G401 (cell line): Measurements from ENCODE around the gene TBC1D23. TPM values are rescaled to one million over a fixed set of nuclear protein-coding genes. Genes with fewer than 3 reads are reported as not detected.
"Not testable (repeated sequence)": the region's sequence is repeated elsewhere in the genome, so short reads cannot be mapped to it uniquely, and the experiment has no call there.

Experiments used
- DNase-seq: peaks from one replicate; pipeline ENCODE4 v3.0.0-alpha.2; 2015; ENCODE audit warnings: low spot score
- in situ Hi-C: cut with HindIII; loops from 2 replicates; pipeline ENCODE4 v1.10.0; 2016; ENCODE audit warnings: low sequenced_read_pairs, mixed read lengths
- total RNA-seq: library from RNA; depleted of rRNA; stranded (reverse); fragments of >200 nt; shearing (Covaris generic); gene quantifications from 2 replicates; pipeline ENCODE4 v1.2.3, GENCODE V29; 2014

Gene TBC1D23
- total RNA-seq, 1 experiment from 2014 or later: 28.4 TPM

DNA sequence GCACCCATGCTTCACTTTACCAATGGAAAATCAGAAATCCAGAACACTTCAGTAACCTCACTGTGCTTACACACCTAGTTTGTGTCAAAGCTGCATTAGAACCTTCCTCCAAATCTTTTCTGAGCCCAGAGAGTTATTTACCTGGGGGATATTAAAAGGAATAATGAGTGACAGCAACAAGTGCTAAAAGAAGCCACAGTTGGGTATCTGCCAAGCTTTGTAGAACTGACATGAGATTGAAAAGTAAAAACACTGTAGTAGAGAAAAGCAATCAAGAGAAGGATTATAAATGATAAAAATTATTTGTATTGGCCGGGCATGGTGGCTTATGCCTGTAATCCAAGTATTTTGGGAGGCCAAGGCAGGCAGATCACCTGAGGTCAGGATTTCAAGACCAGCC, 8.8 kb upstream of the TBC1D23 start:
- in situ Hi-C loops: no loop called here
- DNase-seq: no peak

DNA sequence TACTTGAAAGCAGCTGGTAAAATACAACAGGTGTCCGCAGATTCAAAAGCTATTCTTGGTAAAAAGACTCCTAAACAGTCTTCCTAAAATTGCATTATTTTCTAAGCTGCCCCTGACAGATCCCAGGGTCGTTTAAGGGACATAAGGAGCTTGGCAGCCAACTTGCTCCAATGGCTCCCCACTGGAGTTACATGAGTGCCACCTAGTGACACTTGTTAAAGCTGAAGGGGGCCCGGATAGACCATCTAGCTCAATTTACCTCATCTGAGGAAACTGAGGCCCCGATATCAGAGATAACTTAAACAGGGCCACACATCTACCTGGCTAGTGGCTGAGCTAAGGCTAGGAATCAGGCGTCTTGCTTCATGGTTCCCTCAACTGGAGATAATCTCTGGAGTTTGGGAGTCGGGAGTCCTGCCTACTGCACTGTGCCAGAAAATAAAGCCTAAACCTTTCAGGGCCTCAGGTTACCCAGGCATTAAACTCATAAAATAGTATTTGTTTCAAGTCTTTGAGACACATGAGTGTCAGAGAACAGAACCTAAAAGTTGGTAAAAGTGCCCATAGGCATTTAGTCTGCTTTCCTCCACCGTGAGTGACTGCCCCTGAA, 6.5 kb upstream of the TBC1D23 start:
- in situ Hi-C loops: no loop called here
- DNase-seq: peak; percentile 45

DNA sequence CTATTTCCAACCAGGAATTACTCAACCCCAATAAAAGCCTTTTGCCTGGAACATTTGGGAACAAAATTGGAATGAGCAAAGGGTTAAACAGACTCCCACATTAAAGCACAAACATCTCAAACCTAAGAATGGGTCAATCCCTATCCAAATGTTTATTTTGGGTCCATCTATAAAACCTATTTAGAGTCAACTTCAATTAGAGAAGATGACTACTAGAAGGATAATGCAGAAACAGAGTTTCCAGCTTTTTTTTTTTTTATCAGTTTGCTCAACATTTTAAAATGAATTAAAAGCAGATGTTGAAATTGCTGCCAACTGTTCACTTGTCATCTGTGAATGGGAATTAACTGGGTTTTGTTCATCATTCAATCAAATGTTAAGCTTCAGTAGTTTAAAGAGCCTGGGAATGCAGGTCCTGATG, 4.1 kb upstream of the TBC1D23 start:
- no peak for DNase-seq
- in situ Hi-C loops: no loop called here

DNA sequence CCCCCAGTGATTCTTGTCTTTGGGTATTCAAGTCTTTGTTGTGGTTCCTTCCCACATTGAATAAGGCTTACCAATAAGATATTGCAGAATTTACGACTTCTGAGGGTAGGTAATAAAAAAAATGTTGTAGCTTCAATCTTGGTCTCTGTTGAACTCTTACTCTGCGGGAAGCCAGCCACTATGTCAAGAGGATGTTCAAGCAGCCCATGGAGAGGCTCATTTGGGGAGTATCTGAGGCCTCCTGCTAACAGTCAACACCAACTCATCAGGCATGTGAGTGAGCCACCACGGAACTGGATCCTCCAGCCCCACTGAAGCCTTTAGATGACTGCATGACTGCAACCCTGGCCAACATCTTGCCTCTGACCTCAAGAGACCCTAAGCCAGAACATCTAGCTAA, 3.2 kb upstream of the TBC1D23 start:
- in situ Hi-C loops: no loop called here
- no peak for DNase-seq

DNA sequence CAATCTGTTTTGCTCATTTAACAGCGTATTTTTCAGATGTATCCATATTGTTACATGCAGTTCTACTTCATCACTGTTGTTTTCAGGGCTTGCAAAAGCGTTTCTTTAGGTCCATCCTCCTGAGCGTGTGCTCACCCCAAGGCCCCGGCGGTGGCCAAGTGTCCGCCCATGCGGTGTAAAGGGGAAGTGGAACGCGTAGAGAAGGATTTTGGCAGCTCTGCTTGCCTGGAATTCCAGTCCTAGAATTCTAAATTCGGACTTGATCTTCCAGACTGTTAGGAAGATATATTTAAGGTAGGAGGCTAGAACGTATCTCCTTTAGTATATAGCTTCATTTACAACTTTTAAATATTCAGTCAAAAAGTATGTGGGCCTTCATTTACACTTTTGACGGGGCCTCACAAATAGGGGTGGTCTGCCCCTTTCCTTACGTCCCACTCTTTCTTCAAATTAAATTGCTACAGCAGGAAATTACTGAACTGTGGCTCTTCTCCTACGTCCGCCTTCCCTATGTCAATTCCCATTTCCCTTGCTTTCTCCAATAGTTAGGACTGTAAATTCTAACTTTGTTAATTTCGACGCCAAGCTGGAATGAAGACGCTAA, 609 bp upstream of the TBC1D23 start:
- in situ Hi-C loops: no loop called here
- DNase-seq: peak; percentile 67

DNA sequence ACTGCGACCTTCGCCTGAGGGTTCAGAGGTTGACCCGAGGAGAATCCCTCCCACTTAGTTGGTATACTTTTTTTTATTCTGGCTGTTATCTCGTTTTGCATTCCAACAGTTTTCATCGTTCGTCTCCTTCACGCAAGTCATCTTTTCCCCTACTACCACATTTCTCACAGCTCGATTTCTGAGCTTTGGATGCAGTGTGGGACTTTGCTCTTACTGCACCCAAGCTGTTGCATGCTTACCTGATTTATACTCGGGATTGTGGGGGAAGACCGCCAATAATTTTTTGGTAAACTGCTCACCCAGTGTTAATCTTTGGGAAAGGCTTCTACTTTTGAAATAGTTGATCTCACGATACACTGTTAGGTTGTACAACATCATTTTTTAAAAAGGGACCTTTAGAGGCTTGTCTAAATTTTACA, 702 bp downstream of the TBC1D23 start:
- no peak for DNase-seq
- in situ Hi-C loops: no loop called here

DNA sequence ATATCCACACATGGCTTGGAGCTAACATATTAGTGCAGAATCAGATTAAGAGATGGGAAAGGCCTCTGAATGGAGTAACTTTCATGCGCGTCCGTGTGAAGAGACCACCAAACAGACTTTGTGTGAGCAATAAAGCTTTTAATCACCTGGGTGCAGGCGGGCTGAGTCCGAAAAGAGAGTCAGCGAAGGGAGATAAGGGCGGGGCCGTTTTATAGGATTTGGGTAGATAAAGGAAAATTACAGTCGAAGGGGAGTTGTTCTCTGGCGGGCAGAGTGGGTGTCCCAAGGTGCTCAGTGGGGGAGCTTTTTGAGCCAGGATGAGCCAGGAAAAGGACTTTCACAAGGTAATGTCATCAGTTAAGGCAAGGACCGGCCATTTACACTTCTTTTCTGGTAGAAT, 2.1 kb downstream of the TBC1D23 start:
- DNase-seq, in situ Hi-C loops: not testable (repeated sequence)

DNA sequence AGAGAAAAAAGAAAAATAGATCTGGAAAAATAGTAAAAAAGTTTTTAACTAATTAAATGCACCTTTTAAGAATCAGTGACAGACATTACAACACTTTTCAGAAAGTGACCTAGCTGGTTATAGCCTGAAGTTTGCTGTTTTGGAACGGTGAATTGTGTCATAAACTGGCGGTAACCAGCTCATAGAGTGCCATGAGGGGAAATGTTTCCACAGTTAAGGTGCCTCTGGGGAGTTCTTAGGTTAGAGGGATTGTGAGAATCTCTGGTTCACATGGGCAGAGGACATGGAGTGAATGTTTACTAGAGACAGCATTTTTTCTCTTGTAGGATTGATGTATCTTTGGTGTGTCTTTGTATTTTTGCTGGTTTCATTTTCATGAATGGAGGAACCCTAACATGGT, 2.8 kb downstream of the TBC1D23 start:
- in situ Hi-C loops: no loop called here

DNA sequence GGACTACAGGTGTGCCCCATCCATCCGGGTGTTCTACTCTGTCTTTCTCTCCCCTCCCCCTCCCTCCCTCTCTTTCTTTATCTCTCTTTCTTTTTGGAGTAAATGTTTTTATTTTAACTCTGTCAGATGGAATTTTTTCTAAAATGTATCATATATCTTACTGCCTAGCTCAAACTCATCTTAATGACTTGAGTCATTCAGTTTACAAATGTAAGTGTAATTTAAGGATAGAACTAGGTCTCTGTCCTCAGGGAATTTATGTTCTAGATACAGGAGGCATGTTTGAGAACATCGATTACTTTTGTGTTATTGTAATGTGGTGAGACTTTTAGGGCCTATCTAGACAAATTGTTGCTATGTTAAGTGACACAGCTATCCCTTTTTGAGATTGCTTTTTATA, 3.5 kb downstream of the TBC1D23 start:
- in situ Hi-C loops: no loop called here
- no peak for DNase-seq

More for the DNA sequence above, 2.8 kb downstream of the TBC1D23 start:
- DNase-seq: no peak

DNA sequence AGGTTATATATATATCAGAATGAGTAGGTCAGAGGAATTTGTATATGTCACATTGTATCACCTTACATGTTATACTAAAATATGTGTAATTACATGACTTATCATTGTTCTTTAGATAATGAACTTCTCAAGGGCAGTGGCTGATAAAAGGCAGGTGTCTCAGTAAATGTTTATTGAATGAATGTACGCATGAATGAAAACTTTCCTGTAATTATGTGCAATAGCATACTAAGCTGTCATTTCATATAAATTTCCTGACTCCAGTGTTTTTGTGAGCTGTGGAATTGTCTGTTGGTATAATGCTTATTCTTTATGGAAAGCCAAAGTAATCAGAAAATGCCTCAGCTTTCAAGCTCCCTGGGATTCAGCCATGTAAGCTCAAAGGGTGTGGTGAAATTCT, 4.2 kb downstream of the TBC1D23 start:
- in situ Hi-C loops: no loop called here
- no peak for DNase-seq

DNA sequence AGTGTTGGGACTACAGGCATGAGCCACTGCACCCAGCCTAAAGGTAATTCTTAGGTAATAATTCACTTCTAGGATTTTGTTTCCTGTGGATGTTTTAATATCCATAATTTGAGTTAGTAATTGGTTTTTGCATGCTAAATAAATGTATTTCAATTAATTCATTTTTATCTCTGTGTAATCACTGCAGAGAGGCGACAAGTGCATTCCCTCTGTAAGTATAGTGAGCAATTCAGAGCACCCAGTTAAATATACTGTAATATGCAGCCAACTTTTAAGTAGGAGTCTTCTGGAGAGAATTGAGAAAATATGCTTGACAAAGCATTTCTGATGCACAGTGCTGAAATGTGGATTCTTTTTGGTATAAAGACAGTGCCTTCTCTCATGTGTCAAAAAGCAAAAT, 5.7 kb downstream of the TBC1D23 start:
- no peak for DNase-seq
- in situ Hi-C loops: no loop called here

DNA sequence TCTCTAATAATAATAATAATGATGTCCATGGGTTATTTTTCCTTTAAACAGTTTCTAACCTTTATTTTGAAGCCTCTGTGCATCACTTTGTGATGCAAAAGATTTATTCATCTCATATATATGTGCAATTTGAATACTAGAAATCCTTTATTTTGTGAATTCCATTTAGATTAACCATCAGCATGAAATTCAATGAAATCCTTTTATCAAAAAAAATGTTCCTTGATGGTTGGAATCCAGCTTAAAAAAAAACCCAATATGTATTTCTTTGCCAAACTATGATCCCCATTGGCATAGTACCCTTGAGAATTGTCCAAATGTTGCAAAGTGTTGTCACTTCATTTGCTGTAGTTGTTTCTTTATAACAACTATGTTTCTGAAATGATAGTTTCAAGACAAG, 7.4 kb downstream of the TBC1D23 start:
- in situ Hi-C loops: no loop called here
- no peak for DNase-seq

DNA sequence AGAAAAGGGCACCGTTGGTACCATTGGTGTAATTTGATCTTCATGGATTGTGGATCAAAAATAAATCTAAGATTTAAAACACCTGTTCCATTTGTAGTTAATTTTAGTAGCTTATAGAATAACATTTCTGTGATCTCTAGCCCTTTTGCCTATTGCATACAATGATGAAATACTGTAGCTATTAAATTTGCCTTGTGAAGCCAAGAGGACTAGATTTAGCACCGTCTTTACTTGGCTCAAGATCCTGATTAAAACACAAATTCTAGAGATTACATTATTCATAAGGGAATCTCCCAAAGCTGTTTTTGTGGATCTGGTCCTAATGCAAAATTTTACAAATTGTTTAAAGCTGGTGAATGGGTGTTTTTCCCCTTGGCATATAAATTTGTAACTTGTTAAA, 8.2 kb downstream of the TBC1D23 start:
- in situ Hi-C loops: no loop called here

DNA sequence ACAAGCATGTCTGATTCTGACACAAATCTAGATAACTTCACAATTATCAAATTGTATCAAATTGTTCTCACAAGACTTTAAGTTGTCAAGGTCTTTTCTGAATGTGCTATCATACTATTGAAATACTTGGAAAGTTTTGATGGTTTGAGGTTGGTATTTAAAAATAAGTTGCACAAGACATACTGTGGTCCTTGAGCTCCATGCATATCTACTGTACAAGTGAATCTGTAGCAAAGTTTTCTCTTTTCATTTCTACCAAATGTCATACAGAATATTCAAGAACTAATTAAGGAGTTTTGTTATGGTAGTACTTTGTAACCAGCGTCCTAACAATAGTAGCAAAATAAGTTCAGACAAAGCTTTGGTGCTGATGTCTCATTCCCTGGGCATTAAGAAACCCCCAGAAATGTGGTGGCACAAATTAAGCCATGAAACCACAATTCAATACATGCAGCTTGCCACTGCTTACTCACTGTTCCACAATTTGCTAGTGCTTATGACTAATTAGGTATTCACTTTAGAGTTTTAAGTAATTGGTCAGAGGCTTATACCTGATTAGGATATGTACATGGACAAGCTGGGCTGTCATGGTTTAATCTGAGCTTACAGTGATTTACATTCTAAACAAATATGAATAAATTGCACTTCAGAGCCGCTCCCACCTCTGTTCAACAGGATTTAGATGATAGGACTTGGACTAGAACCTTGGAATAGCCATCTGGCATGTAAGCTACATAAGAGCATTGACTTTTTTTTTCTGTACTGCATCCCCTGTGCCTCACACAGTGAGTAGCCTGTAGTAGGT, 8.8 kb downstream of the TBC1D23 start:
- in situ Hi-C loops: no loop called here
- no peak for DNase-seq

More for the DNA sequence above, 8.2 kb downstream of the TBC1D23 start:
- DNase-seq: no peak

DNA sequence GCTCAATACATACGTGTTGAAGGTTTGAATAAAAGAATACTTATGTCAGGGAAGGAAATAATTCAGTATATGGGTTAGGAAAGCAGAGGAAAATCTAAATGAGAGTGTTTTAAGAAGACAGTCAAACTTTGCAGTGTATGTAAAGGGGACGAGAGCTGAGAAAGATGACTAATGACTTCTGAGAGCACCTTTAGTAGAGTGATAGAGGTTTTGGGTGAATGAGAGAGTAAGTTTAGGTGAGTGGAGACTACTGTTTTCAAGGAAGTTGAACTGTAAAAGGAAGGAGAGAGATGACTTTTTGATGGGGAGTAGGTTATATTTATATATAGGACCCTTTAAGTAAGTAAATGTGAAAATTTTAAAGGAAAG, 9.4 kb downstream of the TBC1D23 start:
- in situ Hi-C loops: no loop called here

DNA sequence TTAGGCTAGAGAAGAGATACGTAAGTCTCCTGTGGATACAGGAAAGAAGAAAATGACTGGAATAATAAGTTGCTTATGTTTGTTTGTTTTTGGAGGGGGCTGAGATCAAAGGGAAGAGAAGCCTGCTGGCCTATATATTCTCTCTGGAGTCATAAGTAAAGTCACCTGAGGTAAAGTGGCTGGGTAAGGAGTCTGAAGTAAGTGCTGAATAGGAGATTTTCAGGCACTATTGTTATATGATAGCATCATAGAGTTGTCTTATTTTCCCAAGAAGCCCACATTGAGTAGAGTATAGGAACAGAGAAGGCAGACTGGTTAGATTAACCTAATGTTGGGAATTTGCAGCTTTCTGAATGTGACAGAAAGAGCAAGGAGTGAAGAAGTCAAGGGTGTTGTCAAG, 10.7 kb downstream of the TBC1D23 start:
- DNase-seq: no peak
- in situ Hi-C loops: no loop called here

More for the DNA sequence above, 9.4 kb downstream of the TBC1D23 start:
- DNase-seq: no peak

DNA sequence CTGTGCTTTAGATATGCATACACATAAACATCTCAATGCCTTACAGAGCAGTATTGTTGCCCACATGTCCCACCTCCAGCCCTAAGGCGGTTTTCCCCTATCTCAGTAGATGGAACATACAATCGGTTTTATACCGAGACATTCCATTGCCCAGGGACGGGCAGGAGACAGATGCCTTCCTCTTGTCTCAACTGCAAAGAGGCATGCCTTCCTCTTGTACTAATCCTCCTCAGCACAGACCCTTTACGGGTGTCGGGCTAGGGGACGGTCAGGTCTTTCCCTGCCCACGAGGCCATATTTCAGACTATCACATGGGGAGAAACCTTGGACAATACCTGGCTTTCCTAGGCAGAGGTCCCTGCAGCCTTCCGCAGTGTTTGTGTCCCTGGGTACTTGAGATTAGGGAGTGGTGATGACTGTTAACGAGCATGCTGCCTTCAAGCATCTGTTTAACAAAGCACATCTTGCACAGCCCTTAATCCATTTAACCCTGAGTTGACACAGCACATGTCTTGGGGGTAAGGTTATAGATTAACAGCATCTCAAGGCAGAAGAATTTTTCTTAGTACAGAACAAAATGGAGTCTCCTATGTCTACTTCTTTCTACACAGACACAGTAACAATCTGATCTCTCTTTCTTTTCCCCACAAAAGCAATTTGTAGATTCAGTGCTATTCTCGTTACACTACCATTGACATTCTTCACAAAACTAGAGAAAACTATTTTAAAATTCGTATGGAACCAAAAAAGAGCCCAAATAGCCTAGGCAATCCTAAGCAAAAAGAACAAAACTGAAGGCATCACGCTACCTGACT, 12.2 kb downstream of the TBC1D23 start:
- DNase-seq, in situ Hi-C loops: not testable (repeated sequence)

DNA sequence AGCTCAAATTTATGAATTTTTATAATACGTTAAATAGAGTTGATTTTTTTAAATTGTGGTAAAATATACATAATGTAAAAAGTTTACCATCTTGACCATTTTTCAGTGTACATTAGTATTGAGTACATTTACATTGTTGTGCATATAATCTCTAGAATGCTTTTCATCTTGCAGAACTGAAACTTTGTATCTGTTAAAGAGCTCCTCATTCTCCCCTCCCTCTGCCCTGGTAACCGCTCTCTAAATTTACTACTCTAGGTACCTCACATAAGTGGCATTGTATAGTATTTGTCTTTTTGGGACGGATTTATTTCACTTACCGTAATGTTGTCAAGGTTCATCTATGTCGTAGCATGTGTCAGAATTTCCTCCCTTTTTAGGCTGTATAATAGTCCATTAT, 13.6 kb downstream of the TBC1D23 start:
- in situ Hi-C loops: no loop called here
- DNase-seq: no peak

DNA sequence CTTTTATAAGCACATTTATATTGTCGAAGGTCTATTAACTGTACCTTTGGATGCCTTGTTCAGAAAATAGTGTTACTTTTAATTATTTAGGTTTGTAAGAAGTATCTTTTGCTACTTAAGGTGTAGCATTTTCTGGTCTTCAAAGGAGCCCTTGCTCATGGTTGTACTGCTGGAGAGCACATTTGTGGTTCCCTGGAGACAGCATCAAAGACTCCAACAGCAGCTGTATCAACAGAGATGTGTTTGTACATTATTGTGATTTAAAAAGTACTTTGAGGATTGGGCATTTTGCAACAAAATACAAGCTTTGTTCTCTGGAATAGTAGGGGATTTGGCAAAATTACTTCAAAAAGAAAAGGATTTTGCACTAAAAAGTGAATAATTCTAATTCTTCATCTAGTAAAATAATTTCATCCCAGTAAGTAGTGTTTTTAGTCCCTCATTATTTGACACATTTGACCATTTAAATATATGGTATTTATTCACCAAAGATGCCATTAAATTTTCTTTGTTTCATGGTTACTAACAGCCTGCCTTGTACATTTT, 16.5 kb downstream of the TBC1D23 start:
- in situ Hi-C loops: no loop called here
- DNase-seq: no peak
